H9 (cell line): ENCODE measurements around the gene ARID1B. TPM values are rescaled to one million over a fixed set of nuclear protein-coding genes. Genes with fewer than 3 reads are reported as not detected.
A peak's percentile ranks its signal among the peaks of the same experiment; 100 is the strongest.

Source experiments
- DNase-seq: peaks from one replicate; pipeline ENCODE4 v3.0.0-alpha.2; 2017
- H2AFZ ChIP-seq: one replicate; pipeline ENCODE4 v1.6.1; 2013; ENCODE audit warnings: mild to moderate bottlenecking, low read length, control low read depth, moderate library complexity
- H2AK5ac ChIP-seq: 2 replicates; pipeline ENCODE4 v1.6.1; 2013; ENCODE audit warnings: low read length, control low read depth, mixed read lengths; ENCODE audit not compliant: insufficient read length
- H2BK120ac ChIP-seq: one replicate; pipeline ENCODE4 v1.6.1; 2013; ENCODE audit warnings: low read depth, mild to moderate bottlenecking, low read length, control low read depth, inconsistent platforms; ENCODE audit not compliant: poor library complexity, severe bottlenecking
- H2BK12ac ChIP-seq: 2 replicates; pipeline ENCODE4 v1.6.1; 2013; ENCODE audit warnings: low read length, control low read depth, mixed read lengths, low read depth; ENCODE audit not compliant: insufficient read length
- H2BK15ac ChIP-seq: 2 replicates; pipeline ENCODE4 v1.6.1; 2013; ENCODE audit warnings: low read depth, low read length, control low read depth
- H2BK20ac ChIP-seq: one replicate; pipeline ENCODE4 v1.6.1; 2013; ENCODE audit warnings: low read depth, mild to moderate bottlenecking, low read length, control low read depth, inconsistent platforms; ENCODE audit not compliant: poor library complexity, severe bottlenecking
- H2BK5ac ChIP-seq: 2 replicates; pipeline ENCODE4 v1.6.1; 2013; ENCODE audit warnings: low read length, control low read depth, mixed read lengths; ENCODE audit not compliant: insufficient read length
- H3K14ac ChIP-seq: 2 replicates; pipeline ENCODE4 v1.6.1; 2013; ENCODE audit warnings: low read length, control low read depth; ENCODE audit not compliant: insufficient read depth
- H3K18ac ChIP-seq: 2 replicates; pipeline ENCODE4 v1.6.1; 2013; ENCODE audit warnings: low read depth, mild to moderate bottlenecking, mixed read lengths, low read length, control low read depth; ENCODE audit not compliant: insufficient read length
- H3K23ac ChIP-seq: 2 replicates; pipeline ENCODE4 v1.6.1; 2013; ENCODE audit warnings: low read length, control low read depth, mixed read lengths, low read depth; ENCODE audit not compliant: insufficient read length
- H3K23me2 ChIP-seq: 2 replicates; pipeline ENCODE4 v1.6.1; 2013; ENCODE audit warnings: low read depth, mild to moderate bottlenecking, mixed read lengths, low read length, control low read depth; ENCODE audit not compliant: insufficient read length, poor library complexity, severe bottlenecking
- H3K27ac ChIP-seq: 2 replicates; pipeline ENCODE4 v1.5.1; 2013; ENCODE audit warnings: low read length, control low read depth, mixed read lengths, low read depth; ENCODE audit not compliant: insufficient read length
- H3K27me3 ChIP-seq: 2 replicates; pipeline ENCODE4 v1.6.1; 2013; ENCODE audit warnings: low read length, control low read depth, inconsistent platforms; ENCODE audit not compliant: insufficient read depth
- H3K4ac ChIP-seq: 2 replicates; pipeline ENCODE4 v1.6.1; 2013; ENCODE audit warnings: low read depth, mild to moderate bottlenecking, control low read depth, inconsistent platforms, low read length, moderate library complexity
- H3K4me1 ChIP-seq: 2 replicates; pipeline ENCODE4 v1.6.1; 2013; ENCODE audit warnings: low read length, control low read depth, inconsistent platforms; ENCODE audit not compliant: insufficient read depth
- H3K4me2 ChIP-seq: 2 replicates; pipeline ENCODE4 v1.6.1; 2013; ENCODE audit warnings: low read length, control low read depth, mixed read lengths; ENCODE audit not compliant: insufficient read length, insufficient read depth
- H3K56ac ChIP-seq: 2 replicates; pipeline ENCODE4 v1.6.1; 2013; ENCODE audit warnings: low read depth, mild to moderate bottlenecking, mixed read lengths, low read length, control low read depth; ENCODE audit not compliant: insufficient read length
- H3K79me1 ChIP-seq: 2 replicates; pipeline ENCODE4 v1.6.1; 2013; ENCODE audit warnings: low read depth, mild to moderate bottlenecking, moderate library complexity, low read length, control low read depth, inconsistent platforms; ENCODE audit not compliant: insufficient read depth, poor library complexity, severe bottlenecking
- H3K79me2 ChIP-seq: 2 replicates; pipeline ENCODE4 v1.6.1; 2013; ENCODE audit warnings: low read length, control low read depth, inconsistent platforms; ENCODE audit not compliant: insufficient read depth
- H3K9ac ChIP-seq: 2 replicates; pipeline ENCODE4 v1.6.1; 2013; ENCODE audit warnings: low read length, control low read depth, mixed read lengths; ENCODE audit not compliant: insufficient read length; ENCODE audit errors: extremely low read depth
- H3K9me3 ChIP-seq: one replicate; pipeline ENCODE4 v1.6.1; 2013; ENCODE audit warnings: low read depth, low read length, inconsistent platforms; ENCODE audit not compliant: control insufficient read depth
- H3T11ph ChIP-seq: one replicate; pipeline ENCODE4 v1.6.1; 2013; ENCODE audit warnings: mild to moderate bottlenecking, low read length, control low read depth, inconsistent platforms
- H4K20me1 ChIP-seq: one replicate; pipeline ENCODE4 v1.6.1; 2013; ENCODE audit not compliant: control insufficient read depth, insufficient read length, insufficient read depth
- H4K5ac ChIP-seq: 2 replicates; pipeline ENCODE4 v1.6.1; 2013; ENCODE audit warnings: low read depth, mild to moderate bottlenecking, mixed read lengths, low read length, control low read depth; ENCODE audit not compliant: insufficient read length
- H4K8ac ChIP-seq: replicated peaks from 2 replicates; pipeline ENCODE4 v1.6.1; 2013; ENCODE audit warnings: low read length, control low read depth, mixed read lengths, low read depth; ENCODE audit not compliant: insufficient read length
- H4K91ac ChIP-seq: 2 replicates; pipeline ENCODE4 v1.6.1; 2013; ENCODE audit warnings: low read depth, mild to moderate bottlenecking, moderate library complexity, mixed read lengths, low read length, control low read depth; ENCODE audit not compliant: insufficient read length
- H3K27ac Mint-ChIP-seq, 3 experiments: 2 replicates in 2 of 3; 3 replicates in 1 of 3; pipeline ENCODE4 v1.8.0; 2020 to 2021; ENCODE audit warnings: mixed read lengths in 3 of 3, mild to moderate bottlenecking in 1 of 3, moderate library complexity in 1 of 3
- H3K27me3 Mint-ChIP-seq: 2 replicates; pipeline ENCODE4 v1.8.0; 2021; ENCODE audit warnings: low read depth, mild to moderate bottlenecking, moderate library complexity, mixed read lengths
- H3K36me3 Mint-ChIP-seq, 3 experiments: 2 replicates in 2 of 3; 3 replicates in 1 of 3; pipeline ENCODE4 v1.8.0; 2020 to 2021; ENCODE audit warnings: low read depth in 3 of 3, mixed read lengths in 3 of 3; ENCODE audit not compliant: insufficient read depth in 1 of 3
- H3K4me1 Mint-ChIP-seq, 2 experiments: 2 replicates each; pipeline ENCODE4 v1.8.0; 2020; ENCODE audit warnings: mixed read lengths in 2 of 2
- H3K4me3 Mint-ChIP-seq, 2 experiments: 2 replicates in 1 of 2; 3 replicates in 1 of 2; pipeline ENCODE4 v1.8.0; 2020 to 2021; ENCODE audit warnings: mild to moderate bottlenecking in 2 of 2, mixed read lengths in 2 of 2, moderate library complexity in 1 of 2
- H3K9me3 Mint-ChIP-seq, 2 experiments: 2 replicates in 1 of 2; 3 replicates in 1 of 2; pipeline ENCODE4 v1.8.0; 2020; ENCODE audit warnings: mild to moderate bottlenecking in 2 of 2, mixed read lengths in 2 of 2, moderate library complexity in 1 of 2
- CTCF ChIP-seq: fragments of 200-600 bp; sonication (generic); conservative IDR thresholded peaks from 3 replicates; pipeline ENCODE4 v1.8.0; 2021; ENCODE audit warnings: antibody characterized with exemption, mild to moderate bottlenecking
- WGBS: extraction: QIAGEN DNeasy Blood & Tissue Kit; methylation state at CpG from one replicate; pipeline ENCODE4 v1.1.7; 2013; ENCODE audit warnings: missing lambda C conversion rate, low lambda C conversion rate, mixed read lengths; ENCODE audit not compliant: insufficient read length; ENCODE audit errors: extremely low coverage; 5-methylcytosine and 5-hydroxymethylcytosine counted together
- total RNA-seq: library from RNA; stranded (reverse); gene quantifications from 2 replicates; pipeline ENCODE4 v1.2.1, GENCODE V29; 2021

The ARID1B gene
- total RNA-seq, 1 experiment from 2014 or later, result 88.2 TPM

- H2BK12ac ChIP-seq, result no peak overlapping the region
- H3K56ac ChIP-seq, result no peak overlapping the region
- H3K23me2 ChIP-seq, result no peaks in the 10 kb centered on the region
- no peak overlapping the region for H3K18ac ChIP-seq
- no peak for TF ChIP-seq CTCF
- no peak overlapping the region for H4K8ac ChIP-seq
- no peak overlapping the region for H3K14ac ChIP-seq
- H3K4me3 Mint-ChIP-seq, result no peak overlapping the region
- no peak overlapping the region for H2BK120ac ChIP-seq
- no peaks in the 10 kb centered on the region for H3K9me3 Mint-ChIP-seq
- no peaks in the 10 kb centered on the region for H3K79me2 ChIP-seq
- no peaks in the 10 kb centered on the region for H3K79me1 ChIP-seq
- no peak overlapping the region for H3T11ph ChIP-seq
- H3K9ac ChIP-seq, result no peak overlapping the region
- no peak overlapping the region for H3K4ac ChIP-seq
- no peak for DNase-seq
- no peaks in the 10 kb centered on the region for H3K27me3 ChIP-seq
- no peak overlapping the region for H2AFZ ChIP-seq
- no peak overlapping the region for H2BK20ac ChIP-seq
- no peak overlapping the region for H2BK15ac ChIP-seq
- H3K27ac ChIP-seq, result no peak overlapping the region
- H3K9me3 ChIP-seq, result no peaks in the 10 kb centered on the region
- peak overlapping the region in 2 of 3 experiments; percentile 28 to 31; a peak in 5 of 7 replicates for H3K27ac Mint-ChIP-seq
- H3K27me3 Mint-ChIP-seq, result no peaks in the 10 kb centered on the region
- no peak overlapping the region for H2BK5ac ChIP-seq
- H3K4me2 ChIP-seq, result no peak overlapping the region
- no peak overlapping the region for H2AK5ac ChIP-seq
- H3K23ac ChIP-seq, result no peak overlapping the region
- H3K4me1 ChIP-seq, result no peaks in the 10 kb centered on the region; the same call in 1 of the 2 replicates
- H4K91ac ChIP-seq, result no peak overlapping the region
- H3K4me1 Mint-ChIP-seq, result no peaks in the 10 kb centered on the region; a peak in 1 of 4 replicates
- no peaks in the 10 kb centered on the region for H4K20me1 ChIP-seq
- H3K36me3 Mint-ChIP-seq, result peaks cover 3 to 6% (median 5%) of the 10 kb centered on the region in 3 experiments; a peak in 4 of 7 replicates
- no CpG with 5 or more reads among the region's 3 CpGs for WGBS
- H4K5ac ChIP-seq, result no peak overlapping the region
Observed at GRCh38 chr6:157119502-157120027, 342.4 kb downstream of the ARID1B start.
